ENCODE results near the gene RPS24. TPM values are rescaled to one million over a fixed set of nuclear protein-coding genes. Genes with fewer than 3 reads are reported as not detected.

RPS24 gene
- total and polyA plus RNA-seq, 2 of the 13 experiments (the other 11 are each of a cell fraction or from before 2014, with no cell fraction given) = 2,690 to 3,319 TPM

DNA sequence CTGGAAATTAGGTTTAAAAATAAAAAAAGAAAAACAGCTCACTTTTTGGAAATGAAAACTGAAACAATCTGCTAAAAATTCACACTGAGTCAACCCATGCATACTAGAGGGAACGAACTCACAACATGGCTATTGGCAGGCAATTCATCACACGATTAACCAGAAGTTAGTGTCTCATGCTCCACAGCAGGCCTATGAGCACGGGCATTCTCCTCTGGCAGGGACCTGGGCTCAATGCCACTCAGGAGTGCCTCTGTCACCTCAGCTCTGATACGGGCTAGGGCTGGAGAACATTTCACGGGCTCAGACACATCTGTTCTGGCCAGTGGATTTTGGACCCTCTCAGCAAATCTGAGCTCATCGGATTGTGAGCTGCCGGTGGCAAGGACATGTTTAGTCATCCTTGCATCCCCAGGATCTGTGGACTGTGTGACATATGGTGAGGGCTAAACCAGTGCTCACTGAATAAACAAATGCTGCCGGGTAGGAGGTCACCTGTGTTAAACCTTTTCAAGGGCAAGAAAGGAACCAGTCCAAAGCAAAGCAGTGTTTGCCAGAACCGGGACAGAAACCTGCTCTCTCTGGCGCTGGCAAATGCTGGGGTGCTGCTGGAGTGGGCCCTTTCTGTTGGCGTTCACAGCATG lies 44.5 kb upstream of the RPS24 start (continued):
- TF ChIP-seq, protein P1, sequence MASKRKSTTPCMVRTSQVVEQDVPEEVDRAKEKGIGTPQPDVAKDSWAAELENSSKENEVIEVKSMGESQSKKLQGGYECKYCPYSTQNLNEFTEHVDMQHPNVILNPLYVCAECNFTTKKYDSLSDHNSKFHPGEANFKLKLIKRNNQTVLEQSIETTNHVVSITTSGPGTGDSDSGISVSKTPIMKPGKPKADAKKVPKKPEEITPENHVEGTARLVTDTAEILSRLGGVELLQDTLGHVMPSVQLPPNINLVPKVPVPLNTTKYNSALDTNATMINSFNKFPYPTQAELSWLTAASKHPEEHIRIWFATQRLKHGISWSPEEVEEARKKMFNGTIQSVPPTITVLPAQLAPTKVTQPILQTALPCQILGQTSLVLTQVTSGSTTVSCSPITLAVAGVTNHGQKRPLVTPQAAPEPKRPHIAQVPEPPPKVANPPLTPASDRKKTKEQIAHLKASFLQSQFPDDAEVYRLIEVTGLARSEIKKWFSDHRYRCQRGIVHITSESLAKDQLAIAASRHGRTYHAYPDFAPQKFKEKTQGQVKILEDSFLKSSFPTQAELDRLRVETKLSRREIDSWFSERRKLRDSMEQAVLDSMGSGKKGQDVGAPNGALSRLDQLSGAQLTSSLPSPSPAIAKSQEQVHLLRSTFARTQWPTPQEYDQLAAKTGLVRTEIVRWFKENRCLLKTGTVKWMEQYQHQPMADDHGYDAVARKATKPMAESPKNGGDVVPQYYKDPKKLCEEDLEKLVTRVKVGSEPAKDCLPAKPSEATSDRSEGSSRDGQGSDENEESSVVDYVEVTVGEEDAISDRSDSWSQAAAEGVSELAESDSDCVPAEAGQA (IDR thresholded peaks at IDR 0.05; ENCODE audit: low read depth) = no peak
- TF ChIP-seq, protein P1 (CRISPR knock-in tag; IDR thresholded peaks at IDR 0.05; ENCODE audit: borderline replicate concordance) = no peak
- TF ChIP-seq KDM1A (CRISPR knock-in tag; IDR thresholded peaks at IDR 0.05) = peak; percentile 73
- TF ChIP-seq PRMT3 (CRISPR knock-in tag; IDR thresholded peaks at IDR 0.05; ENCODE audit: borderline replicate concordance, low read depth) = no peak
- no peak; the same call in 1 of the 2 replicates for TF ChIP-seq NFKB2 (CRISPR knock-in tag; IDR thresholded peaks at IDR 0.05; ENCODE audit: borderline replicate concordance)
- no peak for TF ChIP-seq DR1 (CRISPR knock-in tag; IDR thresholded peaks at IDR 0.05)
- TF ChIP-seq ZFP1 (CRISPR knock-in tag; IDR thresholded peaks at IDR 0.05) = no peak
- TF ChIP-seq, protein P2, sequence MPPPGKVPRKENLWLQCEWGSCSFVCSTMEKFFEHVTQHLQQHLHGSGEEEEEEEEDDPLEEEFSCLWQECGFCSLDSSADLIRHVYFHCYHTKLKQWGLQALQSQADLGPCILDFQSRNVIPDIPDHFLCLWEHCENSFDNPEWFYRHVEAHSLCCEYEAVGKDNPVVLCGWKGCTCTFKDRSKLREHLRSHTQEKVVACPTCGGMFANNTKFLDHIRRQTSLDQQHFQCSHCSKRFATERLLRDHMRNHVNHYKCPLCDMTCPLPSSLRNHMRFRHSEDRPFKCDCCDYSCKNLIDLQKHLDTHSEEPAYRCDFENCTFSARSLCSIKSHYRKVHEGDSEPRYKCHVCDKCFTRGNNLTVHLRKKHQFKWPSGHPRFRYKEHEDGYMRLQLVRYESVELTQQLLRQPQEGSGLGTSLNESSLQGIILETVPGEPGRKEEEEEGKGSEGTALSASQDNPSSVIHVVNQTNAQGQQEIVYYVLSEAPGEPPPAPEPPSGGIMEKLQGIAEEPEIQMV (CRISPR knock-in tag; IDR thresholded peaks at IDR 0.05; ENCODE audit: low read depth) = no peak
- no peak for TF ChIP-seq ZNF724P (CRISPR knock-in tag; IDR thresholded peaks at IDR 0.05; ENCODE audit: borderline replicate concordance)
- no peak for TF ChIP-seq ZNF639 (CRISPR knock-in tag; conservative IDR thresholded peaks at IDR 0.05)
- peak; percentile 96 for TF ChIP-seq HNF4A (CRISPR knock-in tag; IDR thresholded peaks at IDR 0.05)
- no peak for TF ChIP-seq ZSCAN22 (CRISPR knock-in tag; IDR thresholded peaks at IDR 0.05)
- TF ChIP-seq KLF9 (CRISPR knock-in tag; IDR thresholded peaks at IDR 0.05; ENCODE audit: low read depth) = no peak
- TF ChIP-seq ZNF761 (CRISPR knock-in tag; conservative IDR thresholded peaks at IDR 0.05) = no peak
- TF ChIP-seq, protein P3, sequence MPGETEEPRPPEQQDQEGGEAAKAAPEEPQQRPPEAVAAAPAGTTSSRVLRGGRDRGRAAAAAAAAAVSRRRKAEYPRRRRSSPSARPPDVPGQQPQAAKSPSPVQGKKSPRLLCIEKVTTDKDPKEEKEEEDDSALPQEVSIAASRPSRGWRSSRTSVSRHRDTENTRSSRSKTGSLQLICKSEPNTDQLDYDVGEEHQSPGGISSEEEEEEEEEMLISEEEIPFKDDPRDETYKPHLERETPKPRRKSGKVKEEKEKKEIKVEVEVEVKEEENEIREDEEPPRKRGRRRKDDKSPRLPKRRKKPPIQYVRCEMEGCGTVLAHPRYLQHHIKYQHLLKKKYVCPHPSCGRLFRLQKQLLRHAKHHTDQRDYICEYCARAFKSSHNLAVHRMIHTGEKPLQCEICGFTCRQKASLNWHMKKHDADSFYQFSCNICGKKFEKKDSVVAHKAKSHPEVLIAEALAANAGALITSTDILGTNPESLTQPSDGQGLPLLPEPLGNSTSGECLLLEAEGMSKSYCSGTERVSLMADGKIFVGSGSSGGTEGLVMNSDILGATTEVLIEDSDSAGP (CRISPR knock-in tag; IDR thresholded peaks at IDR 0.05; ENCODE audit: borderline replicate concordance) = peak; percentile 70; the same call in 1 of the 2 replicates
- no peak for TF ChIP-seq CENPBD1 (CRISPR knock-in tag; IDR thresholded peaks at IDR 0.05; ENCODE audit: borderline replicate concordance, low read depth)
- TF ChIP-seq SP1 (IDR thresholded peaks at IDR 0.05) = no peak
- TF ChIP-seq SP1 (CRISPR knock-in tag; IDR thresholded peaks at IDR 0.05) = no peak
- TF ChIP-seq SMARCC2 (IDR thresholded peaks at IDR 0.05) = no peak
- no peak; the same call in 1 of the 2 replicates for TF ChIP-seq ELF1 (CRISPR knock-in tag; IDR thresholded peaks at IDR 0.05)
- no peak for TF ChIP-seq ZBTB1 (CRISPR knock-in tag; IDR thresholded peaks at IDR 0.05; ENCODE audit: borderline replicate concordance)

Data from HepG2 (cell line).